GM18526 (cell line): ENCODE results near the gene PTPRD.

Experiments
- POLR2A ChIP-seq: IDR thresholded peaks from 3 replicates; pipeline ENCODE4 v1.6.1; 2011; ENCODE audit not compliant: insufficient read length; ENCODE audit errors: extremely low read depth

The PTPRD gene

GRCh38 chr9:8567963-8568579 lies 2044.7 kb downstream of the PTPRD start:
- TF ChIP-seq POLR2A = no peak

GRCh38 chr9:8564960-8565359 lies 2047.8 kb downstream of the PTPRD start:
- TF ChIP-seq POLR2A = no peak

GRCh38 chr9:8560560-8561525 lies 2052.0 kb downstream of the PTPRD start:
- TF ChIP-seq POLR2A = no peak

GRCh38 chr9:8558176-8558575 lies 2054.6 kb downstream of the PTPRD start:
- TF ChIP-seq POLR2A = no peak

- TF ChIP-seq POLR2A = no peak
These were observed 2056.9 kb downstream of the PTPRD start for GRCh38 chr9:8555762-8556500.

GRCh38 chr9:8553444-8553843 lies 2059.4 kb downstream of the PTPRD start:
- no peak for TF ChIP-seq POLR2A

- no peak for TF ChIP-seq POLR2A
These were observed 2060.1 kb downstream of the PTPRD start for GRCh38 chr9:8552732-8553131.

- no peak for TF ChIP-seq POLR2A
These were observed 2063.6 kb downstream of the PTPRD start for GRCh38 chr9:8549214-8549613.

- TF ChIP-seq POLR2A = no peak
These were observed 2069.6 kb downstream of the PTPRD start for GRCh38 chr9:8543219-8543618.

GRCh38 chr9:8542537-8542936 lies 2070.3 kb downstream of the PTPRD start:
- no peak for TF ChIP-seq POLR2A

- TF ChIP-seq POLR2A = no peak
These were observed 2073.1 kb downstream of the PTPRD start for GRCh38 chr9:8539681-8540197.

- no peak for TF ChIP-seq POLR2A
These were observed 2076.0 kb downstream of the PTPRD start for GRCh38 chr9:8536845-8537244.

GRCh38 chr9:8534828-8535227 lies 2078.0 kb downstream of the PTPRD start:
- TF ChIP-seq POLR2A = no peak

- TF ChIP-seq POLR2A = no peak
These were observed 2079.1 kb downstream of the PTPRD start for GRCh38 chr9:8533681-8534080.

- TF ChIP-seq POLR2A = no peak
These were observed 2080.9 kb downstream of the PTPRD start for GRCh38 chr9:8531826-8532415.
